ENCODE data around the gene PLXDC2.

The PLXDC2 gene

GRCh38 chr10:19935176-19935575 is 118.9 kb downstream of the PLXDC2 start:
- Histone ChIP-seq H3K4me1 (ENCODE audit: insufficient read depth, low read length, severe bottlenecking) (no peaks in the 10 kb centered on the region), H3K79me2 (ENCODE audit: insufficient read depth, low read length) (no peaks in the 10 kb centered on the region), H3K4me2 (ENCODE audit: low read length) (no peak overlapping the region), H3K4me3 (ENCODE audit: low read depth, low read length, poor library complexity, severe bottlenecking) (no peak overlapping the region), H4K20me1 (ENCODE audit: insufficient read depth, low read length) (no peaks in the 10 kb centered on the region), H3K36me3 (ENCODE audit: insufficient read depth, low read length) (no peaks in the 10 kb centered on the region), H3F3A (ENCODE audit: insufficient read depth, low read length) (no peaks in the 10 kb centered on the region), H3K9ac (ENCODE audit: low read length) (no peak overlapping the region), H3K9me3 (ENCODE audit: low read length) (no peaks in the 10 kb centered on the region), H3K9me2 (ENCODE audit: low read depth, low read length) (no peaks in the 10 kb centered on the region), H3K27ac (ENCODE audit: low read depth, low read length, poor library complexity, severe bottlenecking) (no peak overlapping the region), H2AFZ (ENCODE audit: low read length) (no peak overlapping the region), H3K27me3 (ENCODE audit: insufficient read depth, low read length) (no peaks in the 10 kb centered on the region)
- no peak for TF ChIP-seq CTCF (IDR thresholded peaks at IDR 0.05; ENCODE audit: low read length)
- TF ChIP-seq EZH2 (IDR thresholded peaks at IDR 0.05; ENCODE audit: borderline replicate concordance, low read length) = no peak

GRCh38 chr10:19936289-19936688 is 120.1 kb downstream of the PLXDC2 start:
- H3K4me2 ChIP-seq (ENCODE audit: low read length) = no peak overlapping the region
- H3K27ac ChIP-seq (ENCODE audit: low read depth, low read length, poor library complexity, severe bottlenecking) = no peak overlapping the region
- H3K4me3 ChIP-seq (ENCODE audit: low read depth, low read length, poor library complexity, severe bottlenecking) = no peak overlapping the region
- no peak overlapping the region for H2AFZ ChIP-seq (ENCODE audit: low read length)
- H3K4me1 ChIP-seq (ENCODE audit: insufficient read depth, low read length, severe bottlenecking) = no peaks in the 10 kb centered on the region
- TF ChIP-seq CTCF (IDR thresholded peaks at IDR 0.05; ENCODE audit: low read length) = no peak
- no peak for TF ChIP-seq EZH2 (IDR thresholded peaks at IDR 0.05; ENCODE audit: borderline replicate concordance, low read length)
- no peaks in the 10 kb centered on the region for H3K36me3 ChIP-seq (ENCODE audit: insufficient read depth, low read length)
- no peaks in the 10 kb centered on the region for H3K9me2 ChIP-seq (ENCODE audit: low read depth, low read length)
- no peaks in the 10 kb centered on the region for H3F3A ChIP-seq (ENCODE audit: insufficient read depth, low read length)
- H3K79me2 ChIP-seq (ENCODE audit: insufficient read depth, low read length) = no peaks in the 10 kb centered on the region
- no peaks in the 10 kb centered on the region for H3K9me3 ChIP-seq (ENCODE audit: low read length)
- H4K20me1 ChIP-seq (ENCODE audit: insufficient read depth, low read length) = no peaks in the 10 kb centered on the region
- no peak overlapping the region for H3K9ac ChIP-seq (ENCODE audit: low read length)
- H3K27me3 ChIP-seq (ENCODE audit: insufficient read depth, low read length) = no peaks in the 10 kb centered on the region

- Histone ChIP-seq H3F3A (ENCODE audit: insufficient read depth, low read length) (no peaks in the 10 kb centered on the region), H3K9me3 (ENCODE audit: low read length) (no peaks in the 10 kb centered on the region), H3K27me3 (ENCODE audit: insufficient read depth, low read length) (no peaks in the 10 kb centered on the region), H2AFZ (ENCODE audit: low read length) (no peak overlapping the region), H3K9ac (ENCODE audit: low read length) (no peak overlapping the region), H3K79me2 (ENCODE audit: insufficient read depth, low read length) (no peaks in the 10 kb centered on the region), H3K4me3 (ENCODE audit: low read depth, low read length, poor library complexity, severe bottlenecking) (no peak overlapping the region), H4K20me1 (ENCODE audit: insufficient read depth, low read length) (no peaks in the 10 kb centered on the region), H3K27ac (ENCODE audit: low read depth, low read length, poor library complexity, severe bottlenecking) (no peak overlapping the region), H3K36me3 (ENCODE audit: insufficient read depth, low read length) (no peaks in the 10 kb centered on the region), H3K4me2 (ENCODE audit: low read length) (no peak overlapping the region), H3K4me1 (ENCODE audit: insufficient read depth, low read length, severe bottlenecking) (no peaks in the 10 kb centered on the region), H3K9me2 (ENCODE audit: low read depth, low read length) (no peaks in the 10 kb centered on the region)
- TF ChIP-seq CTCF (IDR thresholded peaks at IDR 0.05; ENCODE audit: low read length) (no peak), EZH2 (IDR thresholded peaks at IDR 0.05; ENCODE audit: borderline replicate concordance, low read length) (no peak)
Measured at GRCh38 chr10:19937989-19938388, 121.8 kb downstream of the PLXDC2 start.
